MCF 10A (cell line): ENCODE results near the gene TBC1D30. TPM values are rescaled to one million over a fixed set of nuclear protein-coding genes. Genes with fewer than 3 reads are reported as not detected.

Source experiments
- BruUV-seq: library from RNA; stranded (reverse); fragments of 400-500 nt; replicated peaks from 2 replicates; lab custom pipeline; 2021; lab: Mats Ljungman, UMichigan
- CTCF ChIA-PET: fragments of 300-600 bp; sonication (Branson Sonifier 250); formaldehyde crosslinking; extraction: SDS; loops from one replicate; lab custom pipeline; 2021; ENCODE audit warnings: antibody characterized with exemption, inconsistent platforms; lab: Yijun Ruan, JAX
- POLR2A ChIA-PET: fragments of 300-600, 350-650 bp; sonication (Branson Sonifier 250); formaldehyde crosslinking; extraction: SDS; loops from one replicate; lab custom pipeline; 2020; ENCODE audit warnings: antibody characterized with exemption, inconsistent platforms; lab: Yijun Ruan, JAX
- DNase-seq: peaks from one replicate; pipeline ENCODE4 v3.0.0-alpha.2; 2018; ENCODE audit not compliant: unreplicated experiment
- H3K27ac Mint-ChIP-seq: one replicate; pipeline ENCODE4 v1.8.0; 2022; ENCODE audit warnings: mild to moderate bottlenecking, low read depth, mixed read lengths; ENCODE audit not compliant: unreplicated experiment
- H3K27me3 Mint-ChIP-seq: one replicate; pipeline ENCODE4 v1.8.0; 2022; ENCODE audit warnings: mixed read lengths; ENCODE audit not compliant: insufficient read depth, unreplicated experiment
- H3K36me3 Mint-ChIP-seq: one replicate; pipeline ENCODE4 v1.8.0; 2022; ENCODE audit warnings: mild to moderate bottlenecking, moderate library complexity, mixed read lengths; ENCODE audit not compliant: insufficient read depth, unreplicated experiment
- H3K4me1 Mint-ChIP-seq: one replicate; pipeline ENCODE4 v1.8.0; 2022; ENCODE audit warnings: mixed read lengths; ENCODE audit not compliant: insufficient read depth, unreplicated experiment
- H3K4me3 Mint-ChIP-seq: one replicate; pipeline ENCODE4 v1.8.0; 2022; ENCODE audit warnings: mild to moderate bottlenecking, moderate library complexity, mixed read lengths; ENCODE audit not compliant: unreplicated experiment
- H3K9me3 Mint-ChIP-seq: one replicate; pipeline ENCODE4 v1.8.0; 2022; ENCODE audit warnings: mixed read lengths; ENCODE audit not compliant: unreplicated experiment
- CTCF ChIP-seq: fragments of 200-600 bp; IDR thresholded peaks from one replicate; pipeline ENCODE4 v1.8.0; 2022; ENCODE audit warnings: antibody characterized with exemption, mild to moderate bottlenecking; ENCODE audit not compliant: unreplicated experiment
- intact Hi-C: fragments of 100-400 bp; cut with micrococcal nuclease; formaldehyde crosslinking; loops from 2 replicates; pipeline ENCODE4 v1.14.1; 2022
- total RNA-seq: library from RNA; stranded (reverse); gene quantifications from 2 replicates; pipeline ENCODE4 v1.2.3, GENCODE V29; 2022

Gene TBC1D30
- total RNA-seq, 1 experiment from 2014 or later: 9.4 TPM

GRCh38 chr12:64876388-64877071, 52.1 kb downstream of the TBC1D30 start:
- H3K36me3 Mint-ChIP-seq: no peaks in the 10 kb centered on the region
- H3K9me3 Mint-ChIP-seq: no peaks in the 10 kb centered on the region
- CTCF ChIA-PET: interaction anchor here (0.5 to 2.4 kb wide), 5 partner anchors 69 to 248 kb away, joined by 3 to 5 read pairs (median 4); no protein-coding TSS in a partner anchor
- H3K27ac Mint-ChIP-seq: no peak overlapping the region
- BruUV-seq: no TSS peak
- intact Hi-C loops: no loop called here
- no peak overlapping the region for H3K4me3 Mint-ChIP-seq
- POLR2A ChIA-PET: interaction anchor here (0.6 kb wide), 1 partner anchor 11 kb away, joined by 3 read pairs; no protein-coding TSS in a partner anchor
- no peaks in the 10 kb centered on the region for H3K27me3 Mint-ChIP-seq
- no peak for DNase-seq
- H3K4me1 Mint-ChIP-seq: no peaks in the 10 kb centered on the region
- TF ChIP-seq CTCF: no peak

- DNase-seq: no peak
- Mint-ChIP-seq H3K9me3 (no peaks in the 10 kb centered on the region), H3K27ac (no peak overlapping the region), H3K4me3 (no peak overlapping the region), H3K4me1 (no peaks in the 10 kb centered on the region), H3K27me3 (no peaks in the 10 kb centered on the region), H3K36me3 (no peaks in the 10 kb centered on the region)
- BruUV-seq: no TSS peak
- POLR2A ChIA-PET: interaction anchor here (0.5 kb wide), 1 partner anchor 251 kb away, joined by 5 read pairs; no protein-coding TSS in a partner anchor
- intact Hi-C loops: no loop called here
- no peak for TF ChIP-seq CTCF
- CTCF ChIA-PET: interaction anchor here (0.6 to 1.4 kb wide), 3 partner anchors 51 to 81 kb away, joined by 3 to 5 read pairs (median 4); no protein-coding TSS in a partner anchor
Observed at GRCh38 chr12:64877363-64878004, 53.0 kb downstream of the TBC1D30 start.

- no peak overlapping the region for H3K4me3 Mint-ChIP-seq
- no peak for DNase-seq
- H3K27me3 Mint-ChIP-seq: no peaks in the 10 kb centered on the region
- ChIA-PET CTCF (interaction anchor here (0.6 to 2.6 kb wide), 9 partner anchors 8 to 414 kb away, joined by 3 to 15 read pairs (median 4); no protein-coding TSS in a partner anchor), POLR2A (no interaction called here)
- no peaks in the 10 kb centered on the region for H3K9me3 Mint-ChIP-seq
- H3K27ac Mint-ChIP-seq: no peak overlapping the region
- no TSS peak for BruUV-seq
- no peaks in the 10 kb centered on the region for H3K4me1 Mint-ChIP-seq
- H3K36me3 Mint-ChIP-seq: no peaks in the 10 kb centered on the region
- TF ChIP-seq CTCF: no peak
- intact Hi-C loops: no loop called here
Observed at GRCh38 chr12:64882687-64883086, 58.2 kb downstream of the TBC1D30 start.
